GM21825 (cell line): ENCODE results near the gene SYTL2.

Source experiments
- ATAC-seq: cut with Tn5 transposase; IDR thresholded peaks from one replicate; pipeline ENCODE4 v1.9.1; 2021; ENCODE audit warnings: mild to moderate bottlenecking, moderate library complexity; ENCODE audit not compliant: unreplicated experiment

The SYTL2 gene

GRCh38 chr11:85737738-85738137 is 73.2 kb downstream of the SYTL2 start:
- ATAC-seq: no peak

- no peak for ATAC-seq
Observed at GRCh38 chr11:85735876-85736460, 75.0 kb downstream of the SYTL2 start.

- ATAC-seq: no peak
Observed at GRCh38 chr11:85732965-85733364, 78.0 kb downstream of the SYTL2 start.

GRCh38 chr11:85726381-85726780 is 84.6 kb downstream of the SYTL2 start:
- no peak for ATAC-seq

GRCh38 chr11:85725510-85726258 is 85.3 kb downstream of the SYTL2 start:
- no peak for ATAC-seq

GRCh38 chr11:85724748-85725465 is 86.0 kb downstream of the SYTL2 start:
- no peak for ATAC-seq

- no peak for ATAC-seq
Observed at GRCh38 chr11:85723088-85723487, 87.9 kb downstream of the SYTL2 start.

- ATAC-seq: no peak
Observed at GRCh38 chr11:85721191-85721590, 89.8 kb downstream of the SYTL2 start.

- ATAC-seq: no peak
Observed at GRCh38 chr11:85718991-85719807, 91.7 kb downstream of the SYTL2 start.

- ATAC-seq: no peak
Observed at GRCh38 chr11:85718126-85718943, 92.6 kb downstream of the SYTL2 start.

GRCh38 chr11:85717429-85717828 is 93.5 kb downstream of the SYTL2 start:
- ATAC-seq: no peak

- no peak for ATAC-seq
Observed at GRCh38 chr11:85712953-85713352, 98.0 kb downstream of the SYTL2 start.

GRCh38 chr11:85710917-85711316 is 100.0 kb downstream of the SYTL2 start:
- no peak for ATAC-seq

GRCh38 chr11:85709941-85710702 is 100.8 kb downstream of the SYTL2 start:
- ATAC-seq: no peak

- no peak for ATAC-seq
Observed at GRCh38 chr11:85705800-85706199, 105.1 kb downstream of the SYTL2 start.

GRCh38 chr11:85704967-85705366 is 106.0 kb downstream of the SYTL2 start:
- ATAC-seq: no peak

- ATAC-seq: peak; percentile 90
Observed at GRCh38 chr11:85699957-85700741, 110.8 kb downstream of the SYTL2 start.

GRCh38 chr11:85698195-85698594 is 112.7 kb downstream of the SYTL2 start:
- no peak for ATAC-seq

- ATAC-seq: no peak
Observed at GRCh38 chr11:85697747-85698146, 113.2 kb downstream of the SYTL2 start.
